ENCODE measurements around the gene FPR3.

FPR3 gene

GRCh38 chr19:51807925-51808324, 13.0 kb downstream of the FPR3 start:
- no peak for DNase-seq

GRCh38 chr19:51808333-51808986, 13.5 kb downstream of the FPR3 start:
- no peak for DNase-seq

GRCh38 chr19:51809787-51810186, 14.8 kb downstream of the FPR3 start:
- no peak for DNase-seq

DNA sequence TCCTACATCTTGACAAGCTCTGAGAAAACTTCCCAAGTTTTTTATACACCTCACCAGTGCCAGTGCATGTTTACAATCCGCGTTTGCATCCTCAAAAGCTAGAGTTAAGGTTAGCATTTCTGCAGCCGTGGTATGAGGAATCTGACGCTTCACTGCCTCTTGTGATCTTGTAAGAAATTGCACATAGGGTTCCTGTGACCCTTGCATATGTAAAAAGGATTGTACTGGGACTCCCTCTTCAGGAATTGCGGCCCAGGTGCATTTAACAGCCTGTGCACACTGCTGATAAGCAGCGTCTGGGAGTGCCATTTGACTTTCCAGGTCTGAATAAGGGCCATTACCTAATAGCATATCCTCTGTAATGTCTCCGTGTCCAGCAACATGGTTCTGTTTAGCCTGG, 15.3 kb downstream of the FPR3 start:
- no peak for DNase-seq

DNA sequence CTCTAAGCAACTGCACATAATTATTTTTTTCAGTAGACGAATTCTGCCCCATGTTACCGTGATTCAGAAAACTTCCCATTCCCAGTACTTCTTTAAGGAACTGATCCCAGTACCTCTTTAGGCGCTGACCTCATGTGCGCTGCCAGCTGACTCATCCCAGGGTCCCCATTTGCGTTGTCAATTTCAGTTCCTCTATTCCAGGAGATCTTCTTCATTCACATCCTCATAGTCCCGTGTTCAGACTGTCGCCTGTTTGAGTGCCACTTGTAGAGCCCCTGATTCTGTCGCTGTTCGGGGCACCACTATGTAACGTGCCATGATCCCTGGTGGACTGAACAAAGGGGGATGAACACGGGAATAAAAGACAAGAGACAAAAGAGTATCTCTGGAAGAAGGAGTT, 16.4 kb downstream of the FPR3 start:
- DNase-seq: no peak

DNA sequence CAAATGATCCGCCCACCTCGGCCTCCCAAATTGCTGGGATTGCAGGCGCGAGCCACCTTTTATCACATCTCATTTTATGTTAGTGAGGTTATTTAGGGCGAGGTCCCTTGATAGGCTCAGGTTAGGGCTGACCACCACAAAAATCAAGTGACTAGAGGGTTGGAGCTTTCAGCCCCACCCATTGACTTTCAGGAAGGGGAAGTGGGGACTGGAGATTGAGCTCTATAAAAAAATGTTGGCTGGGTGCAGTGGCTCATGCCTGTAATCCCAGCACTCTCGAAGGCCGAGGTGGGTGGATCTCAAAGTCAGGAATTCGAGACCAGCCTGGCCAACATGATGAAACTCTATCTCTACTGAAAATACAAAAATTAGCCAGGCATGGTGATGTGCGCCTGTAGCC, 20.1 kb downstream of the FPR3 start:
- DNase-seq: no peak

- no peak for DNase-seq
Observed at GRCh38 chr19:51816711-51817110, 21.8 kb downstream of the FPR3 start.

DNA sequence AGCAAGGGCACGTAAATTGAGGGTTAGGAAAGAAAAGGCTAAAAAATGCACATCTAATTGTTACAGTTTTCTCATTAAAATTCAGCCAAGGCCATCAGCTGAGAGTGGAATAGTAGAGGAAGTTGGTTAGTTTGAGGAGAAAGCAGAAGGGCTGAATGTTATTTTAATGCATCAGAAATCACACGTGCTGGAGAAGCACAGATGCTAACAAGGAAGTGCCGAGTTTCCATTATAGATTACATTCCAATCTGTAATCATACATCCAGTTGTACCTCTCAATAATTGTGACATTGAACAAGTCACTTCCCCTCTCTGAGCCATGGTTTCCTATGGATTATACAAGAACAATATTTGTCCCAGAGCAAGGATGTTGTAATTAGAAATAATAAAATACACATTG, 25.1 kb downstream of the FPR3 start:
- DNase-seq: no peak

DNA sequence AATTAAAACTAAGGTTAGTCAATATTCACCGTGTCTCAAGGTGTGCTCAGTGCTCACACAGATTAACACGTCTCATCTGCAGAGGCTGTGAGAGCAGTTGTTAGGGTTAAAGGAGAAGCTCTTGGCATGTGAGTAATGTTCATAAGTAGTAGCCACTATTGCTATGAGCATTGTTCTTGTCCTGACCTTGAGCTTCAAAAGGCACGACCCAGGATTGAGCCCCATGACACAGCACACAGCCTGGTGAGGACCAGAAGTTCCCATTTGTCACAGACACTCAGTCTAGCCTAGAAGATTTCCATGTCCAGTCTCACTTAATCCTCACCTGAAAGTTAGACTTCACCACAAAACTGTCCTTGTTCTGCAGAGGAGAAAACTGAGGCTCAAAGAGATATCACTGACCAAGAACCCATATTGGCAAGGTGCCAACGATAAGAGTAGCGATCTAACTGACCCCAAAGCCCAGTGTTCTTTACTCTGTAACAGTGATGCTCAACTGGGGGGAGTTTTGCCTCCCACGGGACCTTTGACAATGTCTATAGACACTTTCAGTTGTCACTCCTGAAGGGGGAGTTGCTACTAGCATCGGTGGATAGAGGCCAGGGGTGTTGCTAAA, 26.0 kb downstream of the FPR3 start:
- no peak for DNase-seq

- no peak for DNase-seq
Observed at GRCh38 chr19:51821456-51821855, 26.5 kb downstream of the FPR3 start.

- no peak for DNase-seq
Observed at GRCh38 chr19:51821921-51822320, 27.0 kb downstream of the FPR3 start.

DNA sequence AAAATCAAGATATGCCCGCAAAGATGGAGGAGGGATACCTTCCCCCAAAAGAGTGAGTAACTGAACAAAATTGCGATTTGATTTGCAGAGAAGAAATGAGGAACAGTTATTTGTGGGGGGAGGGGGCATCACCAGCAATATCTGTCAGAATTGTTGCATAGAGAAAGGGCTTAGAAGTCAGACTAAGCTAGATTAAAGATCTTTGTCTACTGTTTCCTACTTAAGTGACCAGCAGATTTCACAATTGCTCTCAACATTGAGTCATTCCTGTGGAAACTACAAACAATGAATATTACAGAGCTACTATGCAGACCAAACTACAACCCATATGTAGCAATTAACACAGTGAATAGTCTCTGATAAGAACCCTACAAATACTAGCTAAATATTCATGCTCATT, 27.4 kb downstream of the FPR3 start:
- no peak for DNase-seq

- no peak for DNase-seq
Observed at GRCh38 chr19:51822946-51823345, 28.0 kb downstream of the FPR3 start.

GRCh38 chr19:51824281-51825005, 29.5 kb downstream of the FPR3 start:
- no peak for DNase-seq

DNA sequence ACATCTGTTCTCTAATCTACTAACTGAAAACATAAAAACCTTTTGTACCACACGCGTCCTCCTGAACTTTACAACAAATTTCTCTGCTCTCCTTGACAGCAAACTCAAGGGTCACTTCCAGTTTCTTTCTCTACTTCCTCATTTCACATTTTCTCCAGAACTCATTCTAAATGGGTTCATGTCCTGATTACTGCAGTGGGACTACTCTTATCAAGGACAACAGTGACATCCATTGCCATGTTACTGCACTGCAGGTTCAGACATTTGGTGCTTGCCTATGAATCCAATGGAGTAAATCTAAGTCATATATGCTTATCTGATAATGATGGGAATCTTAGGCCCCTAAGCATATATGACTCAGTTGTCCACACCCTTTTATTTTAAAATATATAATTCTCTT, 35.3 kb downstream of the FPR3 start:
- DNase-seq: no peak

GRCh38 chr19:51837145-51837544, 42.2 kb downstream of the FPR3 start:
- no peak for DNase-seq

DNA sequence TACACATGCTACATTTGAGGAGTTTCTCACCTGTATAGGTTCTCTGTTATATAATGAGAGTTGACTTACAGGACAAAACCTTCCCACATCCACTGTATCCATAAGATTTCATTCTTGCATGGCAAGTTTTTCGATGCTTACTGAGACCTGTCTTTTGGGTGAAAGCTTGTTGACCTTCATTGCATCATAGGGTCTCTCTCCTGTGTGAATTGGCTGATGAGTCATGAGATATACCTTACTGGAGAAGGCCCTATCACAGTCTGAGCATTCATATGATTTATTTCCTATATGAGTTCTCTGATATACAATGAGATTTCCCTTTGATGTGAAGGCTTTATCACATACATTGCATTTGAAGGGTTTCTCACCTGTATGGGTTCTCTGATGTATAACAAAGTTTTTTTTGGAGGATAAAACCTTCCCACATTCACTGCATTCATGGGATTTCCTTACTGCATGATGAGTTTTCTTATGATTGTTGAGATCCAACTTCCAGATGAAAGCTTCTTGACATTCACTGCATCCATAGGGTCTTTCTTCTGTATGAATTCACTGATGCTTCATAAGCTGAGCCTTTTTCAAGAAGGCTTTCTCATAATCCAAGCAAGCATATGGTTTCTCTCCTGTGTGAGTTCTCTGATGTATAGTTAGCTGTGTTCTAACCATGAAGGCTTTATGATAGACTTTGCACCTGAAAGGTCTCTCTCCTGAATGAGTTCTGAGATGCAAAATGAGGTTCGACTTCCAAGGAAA, 67.1 kb downstream of the FPR3 start:
- DNase-seq: no peak

DNA sequence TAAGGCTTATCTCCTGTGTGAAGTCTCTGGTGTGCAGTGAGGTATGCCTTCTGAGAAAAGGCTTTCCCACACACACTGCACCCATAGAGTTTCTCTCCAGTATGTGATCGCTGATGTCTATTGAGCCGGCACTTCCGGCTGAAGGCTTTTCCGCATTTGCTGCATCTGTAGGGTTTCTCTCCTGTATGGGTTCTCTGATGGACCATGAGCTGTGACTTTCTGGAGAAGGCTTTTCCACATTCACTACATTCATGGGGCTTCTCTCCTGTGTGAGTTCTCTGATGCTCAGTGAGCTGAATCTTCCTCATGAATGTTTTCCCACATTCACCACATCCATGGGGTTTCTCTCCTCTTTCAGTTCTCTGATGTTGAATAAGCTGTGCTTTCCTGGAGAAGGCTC, 78.1 kb downstream of the FPR3 start:
- no peak for DNase-seq

Measured in stimulated activated CD4-positive, alpha-beta T cell treated with anti-CD3 and anti-CD28 coated beads, Interleukin-1b, Interleukin-23, amount 100 ng/mL, for 48 hours (primary cell).